Islet of Langerhans (tissue), 1 donor: ENCODE data around the gene ACAT1.
"Not testable (repeated sequence)": the region's sequence is repeated elsewhere in the genome, so short reads cannot be mapped to it uniquely, and the experiment has no call there.

Experiments used
- FAIRE-seq: peaks from one replicate; lab custom pipeline; 2011; peaks lifted over from hg19 to GRCh38; lab: Jason Lieb, UNC

Gene ACAT1

DNA sequence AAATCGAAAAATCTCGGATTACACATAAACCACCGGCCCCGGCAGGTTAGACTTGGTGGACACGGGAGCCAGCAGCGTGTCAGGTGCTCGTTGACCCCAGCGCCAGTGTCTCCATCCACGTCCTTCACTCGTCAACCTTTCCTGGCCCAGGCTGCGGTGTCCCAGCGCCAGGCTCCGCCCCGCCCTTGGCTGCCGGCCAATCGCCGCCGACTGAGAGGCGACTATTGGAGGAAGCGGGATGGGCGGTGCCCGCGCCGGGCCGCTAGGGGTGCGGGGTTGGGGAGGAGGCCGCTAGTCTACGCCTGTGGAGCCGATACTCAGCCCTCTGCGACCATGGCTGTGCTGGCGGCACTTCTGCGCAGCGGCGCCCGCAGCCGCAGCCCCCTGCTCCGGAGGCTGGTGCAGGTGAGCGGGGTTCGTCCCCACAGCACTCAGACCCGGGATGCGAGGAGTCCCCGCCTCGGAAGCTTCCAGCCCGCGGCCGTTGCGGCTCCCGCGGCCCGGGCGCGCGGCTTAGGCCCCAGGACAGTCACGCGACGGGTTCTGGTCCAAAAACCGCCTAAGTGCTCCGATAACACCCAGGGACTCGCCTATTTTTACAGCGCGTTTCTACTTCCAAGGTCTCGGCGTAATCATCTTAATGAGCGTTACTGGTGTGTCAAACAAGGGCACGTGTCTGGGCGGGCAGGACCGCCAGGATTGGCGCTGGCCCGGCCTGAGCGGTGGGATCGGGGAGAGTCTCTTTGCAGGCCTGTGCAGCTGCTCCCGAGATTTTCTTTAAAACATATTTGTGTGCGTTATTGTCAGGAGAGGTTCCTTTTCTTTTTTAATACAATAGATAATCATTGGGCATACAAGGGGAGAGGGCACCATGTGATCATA lies at the start of gene ACAT1:
Gene ACAT1 (plus strand): TSS at position 294 of the 882 bp plus-strand sequence. CDS start 40 bp downstream, at position 334.
- no peak for FAIRE-seq

DNA sequence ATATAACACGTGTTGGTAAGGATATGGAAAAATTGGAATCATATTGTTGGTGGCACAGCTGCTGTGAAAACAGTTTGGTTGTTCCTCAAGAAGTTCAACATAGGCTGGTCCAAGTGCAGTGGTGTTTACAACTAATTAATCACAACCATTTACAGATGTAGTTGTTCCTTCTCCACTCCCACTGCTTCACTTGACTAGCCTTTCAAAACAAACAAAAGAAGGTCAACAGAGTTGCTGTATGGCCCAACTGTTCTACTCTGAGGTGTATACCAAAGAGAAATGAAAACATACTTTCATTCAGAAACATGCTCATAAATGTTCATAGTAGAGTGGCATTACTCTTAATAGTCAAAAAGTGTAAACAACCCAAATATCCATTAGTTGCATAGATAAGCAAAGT lies 36.6 kb upstream of the ACAT1 start:
- FAIRE-seq: no peak

DNA sequence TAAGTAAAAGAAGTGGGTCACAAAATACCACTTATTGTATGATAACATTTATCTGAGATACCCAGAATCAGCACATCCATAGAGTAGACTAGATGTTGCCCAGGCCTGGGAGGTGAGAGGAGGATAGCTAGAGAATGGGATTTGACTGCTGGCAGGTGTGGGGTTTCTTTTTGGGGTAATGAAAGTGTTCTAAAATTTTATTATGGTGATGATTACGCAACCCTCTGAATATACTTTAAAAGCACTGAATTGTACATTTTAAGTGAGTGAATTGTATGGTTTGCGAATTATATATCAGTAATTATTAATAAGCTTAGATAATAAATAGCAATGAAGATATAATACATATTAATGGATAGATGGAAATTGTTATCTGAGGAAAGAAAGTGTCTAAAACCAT lies 35.7 kb upstream of the ACAT1 start:
- no peak for FAIRE-seq

DNA sequence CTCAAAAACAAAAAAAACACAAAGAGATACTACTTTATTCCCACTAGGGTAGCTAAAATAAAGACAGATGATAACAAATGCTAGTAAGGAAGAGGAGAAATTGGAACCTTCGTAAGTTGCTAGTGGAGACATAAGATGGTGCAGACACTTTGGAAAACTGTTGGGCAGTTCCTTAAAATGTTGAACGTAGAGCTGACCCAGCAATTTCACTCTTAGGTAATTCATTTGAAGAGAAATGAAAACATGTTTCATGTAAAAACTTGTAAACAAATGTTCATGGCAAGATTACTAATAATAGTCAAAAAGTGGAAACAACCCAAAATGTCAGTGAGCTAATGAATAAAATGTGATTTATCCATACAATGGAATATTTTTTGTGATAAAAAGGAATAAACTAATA lies 29.2 kb upstream of the ACAT1 start:
- FAIRE-seq: no peak

- FAIRE-seq: no peak
Measured at GRCh38 chr11:108093128-108093904, 28.1 kb upstream of the ACAT1 start.

GRCh38 chr11:108097179-108097578 lies 24.2 kb upstream of the ACAT1 start:
- no peak for FAIRE-seq

GRCh38 chr11:108101090-108101775 lies 20.1 kb upstream of the ACAT1 start:
- no peak for FAIRE-seq

DNA sequence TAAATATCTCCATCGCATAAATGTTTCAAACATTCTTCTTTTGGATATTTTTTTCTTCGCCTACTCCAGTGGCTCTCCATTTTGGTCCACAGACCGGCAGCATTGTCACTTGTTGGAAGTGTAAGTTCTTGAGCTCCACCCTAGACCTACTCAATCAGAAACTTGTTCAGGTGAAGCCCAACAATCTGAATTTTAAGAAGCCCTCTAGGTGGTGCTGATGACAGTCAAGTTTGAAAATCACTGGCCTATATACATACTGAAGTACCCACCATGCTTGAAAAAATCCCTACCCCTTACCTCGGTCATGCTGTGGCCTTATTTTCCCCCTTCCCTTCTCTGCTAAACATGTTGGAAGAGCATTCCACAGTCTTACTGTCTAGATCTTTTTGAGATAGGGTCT lies 10.2 kb upstream of the ACAT1 start:
- no peak for FAIRE-seq

- peak; percentile 71 for FAIRE-seq
Measured at GRCh38 chr11:108112057-108112456, 9.3 kb upstream of the ACAT1 start.

DNA sequence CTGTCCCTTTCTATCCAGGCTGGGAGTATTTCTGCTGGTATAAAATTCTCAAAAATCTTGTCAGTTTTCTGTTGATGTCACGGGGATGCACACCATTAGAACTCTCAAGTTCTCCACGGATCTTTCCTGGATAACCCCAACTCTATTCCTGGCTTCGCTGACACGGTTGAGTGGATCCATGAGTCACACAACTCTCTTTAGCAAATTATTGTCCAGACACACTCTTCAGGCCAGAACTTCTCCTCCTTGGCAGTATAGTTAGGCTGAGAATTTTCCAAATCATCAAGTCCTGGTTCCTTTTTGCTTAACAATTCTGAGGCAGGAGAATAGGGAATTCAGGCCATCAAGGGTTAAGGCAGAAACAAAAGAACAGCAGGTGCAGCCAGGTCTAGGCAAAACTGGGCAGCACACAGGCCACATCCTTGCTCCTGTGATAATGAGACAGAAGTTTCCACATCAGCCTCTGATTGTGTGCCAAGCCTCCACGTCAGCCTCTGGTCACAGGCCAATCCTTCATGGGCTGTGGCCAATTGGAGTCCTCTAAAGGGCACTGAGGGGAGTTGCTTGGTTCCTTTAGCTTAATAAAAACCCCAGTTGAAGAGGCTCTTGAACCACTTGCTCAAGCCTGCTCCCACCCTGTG lies 5.7 kb upstream of the ACAT1 start:
- FAIRE-seq: peak; percentile 91

DNA sequence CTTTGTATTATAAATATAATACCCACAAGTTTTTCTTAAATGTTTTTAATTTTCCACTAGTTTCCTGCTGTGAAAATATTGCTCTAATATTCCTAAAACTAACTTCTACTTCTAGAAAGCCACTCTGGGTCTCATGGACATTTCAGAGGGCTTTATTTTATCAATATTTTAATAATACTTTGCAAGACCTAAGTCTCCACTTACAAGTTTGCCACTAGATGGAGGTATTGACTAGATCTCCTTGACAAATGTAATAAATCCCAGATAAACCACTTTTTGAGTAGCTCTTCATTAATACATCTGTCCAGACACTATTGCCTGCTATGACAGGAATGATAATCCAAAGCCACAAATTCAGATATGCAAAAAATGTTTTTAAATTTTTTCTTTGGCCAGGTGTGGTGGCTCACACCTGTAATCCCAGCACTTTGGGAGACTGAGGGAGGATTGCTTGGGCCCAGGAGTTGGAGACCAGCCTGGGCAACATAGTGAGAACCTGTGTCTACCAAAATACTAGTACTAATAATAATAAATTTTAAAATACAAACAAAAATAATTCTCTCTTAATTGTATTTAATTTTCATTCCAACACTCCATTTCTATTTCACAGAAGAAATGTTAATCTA lies 3.5 kb upstream of the ACAT1 start:
- peak; percentile 99 for FAIRE-seq

DNA sequence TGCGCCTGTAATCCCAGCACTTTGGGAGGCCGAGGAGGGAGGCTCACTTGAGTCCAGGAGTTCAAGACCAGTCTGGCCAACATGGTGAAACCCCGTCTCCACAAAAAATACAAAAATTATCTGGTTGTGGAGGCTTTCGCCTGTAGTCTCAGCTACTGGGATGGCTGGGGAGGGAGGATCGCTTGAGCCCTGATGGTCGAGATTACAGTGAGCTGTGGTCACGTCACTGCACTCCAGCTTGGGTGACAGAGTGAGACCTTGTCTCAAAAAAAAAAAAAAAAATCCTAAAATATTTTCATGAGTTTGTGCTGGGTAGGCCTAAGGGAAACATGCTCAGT lies 462 bp upstream of the ACAT1 start:
- not testable (repeated sequence) for FAIRE-seq

- no peak for FAIRE-seq
Measured at GRCh38 chr11:108122166-108122628, 830 bp downstream of the ACAT1 start.

GRCh38 chr11:108125096-108125495 lies 3.7 kb downstream of the ACAT1 start:
- FAIRE-seq: no peak

GRCh38 chr11:108128772-108129171 lies 7.4 kb downstream of the ACAT1 start:
- FAIRE-seq: no peak

DNA sequence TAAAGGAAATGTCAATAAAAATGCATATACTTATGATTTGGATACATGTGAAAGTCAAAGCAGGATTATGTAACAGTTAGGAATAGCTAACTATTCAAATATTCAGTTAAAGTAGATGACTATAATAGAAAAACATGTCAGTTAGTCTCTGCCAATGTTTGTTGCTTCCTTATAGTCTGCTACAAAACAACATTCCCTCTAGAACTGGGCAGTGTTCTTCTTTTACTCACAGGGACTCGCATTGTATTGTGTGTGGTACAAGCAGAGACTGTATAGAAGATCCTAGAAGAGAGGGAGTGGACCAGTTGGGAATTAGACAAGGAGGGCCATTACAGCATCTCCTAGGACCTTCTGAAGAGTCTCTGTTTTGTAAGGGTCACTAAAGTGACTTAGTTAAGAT lies 10.6 kb downstream of the ACAT1 start:
- FAIRE-seq: peak; percentile 21

DNA sequence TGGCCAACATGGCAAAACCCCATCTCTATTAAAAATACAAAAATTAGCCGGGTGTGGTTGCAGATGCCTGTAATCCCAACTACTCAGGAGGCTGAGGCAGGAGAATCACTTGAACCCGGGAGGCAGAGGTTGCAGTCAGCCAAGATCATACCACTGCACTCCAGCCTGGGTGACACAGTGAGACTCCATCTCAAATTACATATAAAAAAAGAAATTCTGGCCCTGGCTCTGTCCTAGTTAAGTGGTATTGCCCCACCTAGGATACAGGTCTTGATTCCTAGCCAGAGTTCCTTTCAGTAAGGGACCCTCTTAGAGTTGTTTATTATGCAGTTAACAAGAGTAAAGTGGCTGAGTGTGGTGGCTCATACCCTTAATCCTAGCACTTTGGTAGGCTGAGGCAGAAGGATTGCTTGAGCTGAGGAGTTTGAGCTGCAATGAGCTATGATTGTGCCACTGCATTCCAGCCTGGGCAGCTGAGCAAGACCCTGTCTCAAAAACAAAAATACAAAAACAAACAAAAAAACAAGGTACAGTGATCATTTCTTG lies 11.7 kb downstream of the ACAT1 start:
- not testable (repeated sequence) for FAIRE-seq

GRCh38 chr11:108135845-108136544 lies 14.6 kb downstream of the ACAT1 start:
- FAIRE-seq: no peak

DNA sequence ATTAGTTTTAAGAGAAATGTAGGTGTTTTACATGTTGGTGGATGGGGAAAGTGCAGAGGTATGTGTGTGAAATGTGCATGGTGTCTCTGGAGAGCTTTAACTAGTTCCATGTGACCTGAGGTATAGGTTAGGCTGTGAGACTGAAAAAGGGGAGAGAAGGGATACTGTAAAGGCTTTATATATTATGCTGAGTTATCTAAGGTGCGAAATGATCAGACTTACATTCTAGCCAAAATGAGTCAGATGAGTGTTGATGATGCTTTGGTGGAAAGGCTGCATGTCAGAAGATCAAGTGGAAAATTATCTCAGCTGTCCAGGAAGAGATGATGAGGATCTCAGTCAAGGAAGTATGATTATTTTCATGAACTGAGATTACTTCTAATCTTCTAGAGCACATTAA lies 15.8 kb downstream of the ACAT1 start:
- no peak for FAIRE-seq

DNA sequence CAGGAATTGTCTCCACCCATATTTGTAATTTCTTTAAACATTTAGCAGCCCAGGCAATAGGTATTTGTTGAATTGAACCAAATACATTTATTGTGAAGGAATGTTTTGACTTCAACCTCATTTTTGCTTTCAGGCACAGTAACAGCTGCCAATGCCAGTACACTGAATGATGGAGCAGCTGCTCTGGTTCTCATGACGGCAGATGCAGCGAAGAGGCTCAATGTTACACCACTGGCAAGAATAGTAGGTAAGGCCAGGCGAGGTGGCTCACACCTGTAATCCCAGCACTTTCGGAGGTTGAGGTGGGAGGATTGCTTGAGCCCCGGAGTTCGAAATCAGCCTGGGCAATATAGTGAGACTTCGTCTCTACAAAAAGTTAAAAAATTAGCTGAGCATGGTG lies 20.9 kb downstream of the ACAT1 start:
- FAIRE-seq: no peak

- FAIRE-seq: no peak
Measured at GRCh38 chr11:108144615-108145014, 23.2 kb downstream of the ACAT1 start.
